HG03064 (cell line): ENCODE measurements around the gene SPTBN5.

Experiments used
- ATAC-seq: cut with Tn5 transposase; IDR thresholded peaks from one replicate; pipeline ENCODE4 v1.9.1; 2021; ENCODE audit warnings: low read depth; ENCODE audit not compliant: unreplicated experiment

SPTBN5 gene

DNA sequence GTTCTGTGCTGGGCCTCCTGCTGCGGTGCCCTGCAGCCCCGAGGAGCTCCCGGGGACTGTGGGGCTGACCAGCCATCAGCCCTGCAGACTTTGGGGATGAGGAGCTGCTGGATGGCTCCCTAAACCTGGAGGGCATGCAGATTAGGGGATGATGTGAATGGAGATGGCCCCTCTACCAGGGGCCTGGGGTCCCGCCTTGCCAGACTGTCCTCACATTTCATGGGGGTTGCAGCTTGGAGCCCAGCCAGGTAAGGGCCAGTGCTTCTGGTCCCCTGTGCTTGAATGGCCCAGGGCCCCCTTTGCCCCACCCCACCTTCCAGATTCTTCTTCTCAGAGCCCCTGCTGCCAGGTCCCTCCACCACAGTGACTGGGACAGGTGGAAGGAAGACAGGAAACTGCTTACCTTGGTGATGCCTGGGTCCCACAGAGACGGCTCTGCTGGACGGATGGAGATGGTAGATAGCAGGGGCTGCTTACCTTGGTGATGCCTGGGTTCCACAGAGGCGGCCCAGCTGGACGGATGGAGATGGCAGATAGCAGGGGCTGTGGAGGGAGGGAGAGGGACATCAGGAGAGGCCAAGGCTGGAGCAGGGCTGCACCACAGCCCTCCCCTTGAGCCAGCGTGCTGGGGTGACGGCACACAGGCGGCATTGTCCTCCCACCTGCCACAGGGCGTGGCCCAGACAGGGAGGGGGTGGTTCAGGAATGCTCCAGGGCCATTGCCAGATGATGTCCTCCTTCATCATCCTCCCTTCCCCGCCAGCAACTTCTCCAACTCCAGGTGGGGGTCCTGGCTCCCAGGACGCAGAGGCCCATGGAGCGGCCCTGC, at the start of gene SPTBN5:
Gene SPTBN5 (minus strand): TSS at position 632 of the 829 bp plus-strand sequence. CDS start 556 bp downstream, at position 76.
- no peak for ATAC-seq

DNA sequence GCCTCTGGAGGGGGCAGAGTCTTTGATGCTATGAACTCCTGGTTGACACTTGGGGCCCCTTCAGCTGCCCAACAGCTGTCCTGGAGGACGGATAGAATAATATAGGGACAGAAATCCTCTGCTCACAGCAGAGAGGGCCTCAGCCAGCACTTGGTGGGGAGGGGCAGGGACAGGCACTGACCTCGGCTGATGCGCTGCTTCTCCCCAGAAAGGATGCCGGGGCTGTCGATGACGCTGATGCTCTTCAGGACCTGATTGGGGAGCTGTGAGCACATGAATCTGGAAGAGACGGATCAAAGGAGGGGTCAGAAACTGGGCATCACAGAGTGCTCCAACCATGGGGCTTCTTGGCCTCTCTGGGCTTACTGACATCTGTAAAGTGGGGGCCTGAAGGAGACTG, 49.0 kb upstream of the SPTBN5 start:
- ATAC-seq = no peak

DNA sequence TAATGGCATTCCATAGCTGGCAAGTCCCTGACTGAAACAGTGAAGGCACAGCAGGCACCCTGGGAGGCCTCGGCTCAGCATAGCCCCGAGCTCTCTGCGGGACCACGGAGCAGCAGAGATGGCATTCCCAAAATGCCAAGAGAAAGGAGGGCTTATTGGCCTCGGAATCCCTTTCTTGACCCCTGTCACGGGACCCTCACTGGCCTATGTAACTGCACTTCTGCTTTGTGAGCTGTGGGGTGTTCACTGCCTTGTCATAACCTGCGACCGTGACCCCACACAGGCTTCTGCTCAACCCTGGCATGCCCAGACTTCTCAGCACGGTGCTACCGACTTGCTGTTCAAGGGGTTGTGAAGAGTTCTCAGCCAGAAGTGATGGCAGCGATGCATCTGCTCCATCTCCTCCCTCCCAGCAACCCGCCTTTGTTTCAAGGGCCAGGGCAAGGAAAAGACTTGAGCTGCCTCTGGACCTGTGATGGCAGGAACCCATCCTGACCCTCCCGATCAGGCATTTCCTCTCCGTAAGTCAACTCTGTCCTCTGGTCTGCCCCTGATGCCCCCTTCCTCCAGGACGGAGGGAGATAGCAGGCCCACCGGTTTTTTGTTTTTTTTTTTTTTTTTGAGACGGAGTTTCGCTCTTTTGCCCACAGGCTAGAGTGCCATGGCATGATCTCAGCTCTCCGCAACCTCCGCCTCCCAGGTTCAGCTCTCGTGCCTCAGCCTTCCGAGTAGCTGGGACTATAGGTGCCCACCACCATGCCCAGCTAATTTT, 48.0 kb upstream of the SPTBN5 start:
- ATAC-seq = no peak

DNA sequence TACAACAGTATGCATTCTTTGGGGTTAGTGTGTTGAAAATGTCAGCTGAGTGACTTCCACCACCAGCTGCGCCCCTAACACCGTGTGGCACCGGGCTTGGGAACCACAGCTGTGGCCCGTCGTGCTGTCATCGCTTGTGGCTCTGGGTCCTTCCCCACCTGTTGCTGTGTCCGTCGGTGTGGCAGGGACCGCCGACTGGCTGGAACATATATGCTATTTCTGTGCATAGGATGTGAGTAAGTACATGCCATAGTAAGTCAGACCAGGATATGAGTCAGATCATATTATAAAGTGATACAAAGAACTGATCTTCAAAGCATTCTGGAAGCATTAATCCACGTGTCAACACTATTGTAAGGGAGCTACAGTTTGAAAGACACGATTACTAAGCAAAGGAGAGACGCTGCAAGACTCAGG, 46.6 kb upstream of the SPTBN5 start:
- ATAC-seq = no peak

DNA sequence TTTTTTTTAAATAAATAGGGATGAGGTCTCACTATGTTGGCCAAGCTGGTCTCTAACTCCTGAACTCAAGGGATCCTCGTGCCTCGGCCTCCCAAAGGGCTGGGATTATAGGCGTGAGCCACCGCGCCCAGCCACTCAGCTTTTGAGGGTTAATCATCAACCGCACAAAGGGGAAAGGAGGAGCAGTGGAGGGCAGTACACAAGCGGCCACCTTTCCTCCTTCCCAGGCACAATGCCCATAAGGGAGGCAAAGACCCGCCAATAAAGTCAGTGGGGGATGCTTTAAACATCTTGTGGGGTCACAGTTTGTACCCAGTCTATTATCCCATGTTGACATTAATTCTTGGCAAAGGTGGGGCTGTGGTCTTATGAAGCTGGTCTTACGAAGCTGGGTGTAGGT, 46.1 kb upstream of the SPTBN5 start:
- ATAC-seq = no peak

DNA sequence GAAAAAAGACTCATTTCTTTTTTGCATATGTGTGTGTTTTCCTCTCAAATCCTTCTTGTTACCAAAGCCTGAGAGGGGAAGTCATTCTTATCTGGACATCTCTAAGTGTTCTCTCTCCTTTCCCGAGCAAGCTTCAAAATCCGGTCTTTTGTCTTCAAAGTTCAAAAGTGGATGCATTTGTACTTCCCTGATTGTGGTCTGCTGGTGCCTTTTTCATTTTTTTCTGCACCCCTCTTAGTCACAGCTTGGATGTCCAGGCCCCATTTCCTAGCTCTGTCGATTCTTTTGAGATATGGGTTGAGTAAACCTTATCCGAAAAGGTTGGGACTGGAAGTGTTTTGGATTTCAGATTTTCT, 43.7 kb upstream of the SPTBN5 start:
- ATAC-seq = no peak

DNA sequence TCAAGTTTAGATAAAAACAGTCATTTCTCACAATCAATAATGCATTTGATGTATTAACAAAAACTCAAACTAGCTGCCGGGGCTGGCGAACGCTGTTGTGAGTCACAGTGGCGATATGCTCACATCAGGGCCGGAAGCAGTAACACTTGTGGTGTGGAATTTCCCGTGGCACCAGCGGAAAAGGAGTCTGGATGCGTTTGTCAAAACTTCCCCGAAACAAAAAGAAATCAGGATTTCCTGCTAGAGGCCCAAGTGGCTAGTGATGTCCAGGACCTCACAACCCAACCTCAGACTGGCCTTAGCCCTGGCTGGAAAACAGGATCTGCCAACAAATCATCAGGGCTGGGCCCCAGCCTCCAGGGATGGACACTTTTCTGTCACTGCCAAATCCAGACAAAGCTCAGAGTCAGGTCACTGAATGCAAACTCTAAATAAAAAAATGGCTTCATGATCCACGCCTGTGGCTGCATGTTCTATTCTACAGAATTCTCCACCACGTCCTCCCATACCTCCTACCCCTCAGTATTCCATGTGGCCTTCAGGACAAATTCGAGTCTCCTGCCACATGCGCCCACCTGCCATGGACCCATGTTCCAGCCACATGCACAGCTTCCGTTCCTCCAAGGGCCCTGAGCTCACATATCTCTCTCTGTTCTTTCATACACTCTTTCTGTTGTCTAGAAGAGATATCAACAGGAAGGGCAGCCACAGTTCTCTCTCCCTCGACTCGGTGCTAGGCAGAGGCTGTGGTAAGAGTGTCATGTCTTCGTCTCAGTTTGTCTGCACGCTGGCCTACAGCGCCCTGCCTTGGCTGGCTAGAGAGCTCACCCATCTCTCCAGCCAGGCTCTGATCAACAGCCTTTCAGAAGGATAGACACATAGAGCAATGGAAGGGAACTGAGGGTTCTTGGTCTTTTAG, 43.1 kb upstream of the SPTBN5 start:
- ATAC-seq = no peak

DNA sequence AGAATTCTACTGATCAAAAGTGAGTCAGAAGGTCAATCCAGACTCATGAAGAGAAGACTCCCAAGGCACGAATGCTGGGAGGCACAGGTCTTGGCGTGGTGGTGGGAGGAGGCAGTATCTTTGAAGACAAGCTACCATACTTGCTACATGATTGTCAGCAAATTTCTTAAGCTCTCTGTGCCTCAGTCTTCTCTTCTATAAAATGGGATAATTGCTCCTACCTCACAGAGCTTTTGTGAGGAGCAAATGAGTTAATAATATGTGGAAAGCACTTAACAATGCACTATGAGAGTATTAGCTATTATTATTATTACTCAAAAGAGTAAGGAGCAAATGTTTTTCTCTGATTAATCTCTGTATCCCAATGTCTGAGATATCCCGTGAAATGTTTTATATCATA, 42.3 kb upstream of the SPTBN5 start:
- no peak for ATAC-seq

DNA sequence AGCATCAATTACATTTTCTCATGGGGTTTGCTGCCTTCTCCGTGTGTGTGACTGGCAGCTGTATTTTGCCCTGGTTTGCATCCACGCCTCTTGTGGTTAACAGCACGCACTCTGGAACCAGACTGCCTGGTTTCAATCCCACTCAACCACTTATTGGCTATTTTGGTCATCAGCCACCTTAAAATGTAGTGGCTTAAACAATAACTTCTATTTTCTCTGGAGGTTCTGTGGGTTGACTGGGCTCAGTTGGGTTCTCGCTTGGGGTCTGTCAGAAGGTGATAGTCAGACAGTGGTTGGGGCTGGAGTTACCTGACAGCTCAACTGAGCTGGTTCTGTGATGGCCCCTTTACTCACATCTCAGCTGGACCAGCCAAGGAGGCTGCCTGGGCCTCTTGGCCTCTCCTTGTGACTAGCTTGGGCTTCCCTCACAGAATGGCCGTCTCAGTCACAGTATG, 41.7 kb upstream of the SPTBN5 start:
- ATAC-seq = no peak

DNA sequence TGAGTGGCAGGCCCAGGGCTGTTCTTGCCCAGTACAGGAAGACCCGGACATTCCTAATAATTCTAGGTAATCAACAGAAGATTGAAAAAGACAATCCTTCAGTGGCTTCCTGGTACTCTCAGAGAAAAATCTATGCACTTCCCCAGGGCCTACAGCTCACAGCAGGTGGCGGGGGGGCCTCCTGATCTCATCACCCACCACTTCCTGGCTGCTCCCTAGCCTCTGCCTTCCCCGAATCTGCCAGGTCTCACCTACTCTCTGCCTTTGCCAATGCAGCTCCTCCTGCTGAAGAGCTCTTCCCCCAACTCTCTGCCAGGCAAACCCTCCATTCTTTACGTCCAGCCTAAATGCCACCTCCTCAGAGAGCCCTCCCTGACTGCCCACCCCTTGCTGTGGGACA, 41.0 kb upstream of the SPTBN5 start:
- no peak for ATAC-seq

DNA sequence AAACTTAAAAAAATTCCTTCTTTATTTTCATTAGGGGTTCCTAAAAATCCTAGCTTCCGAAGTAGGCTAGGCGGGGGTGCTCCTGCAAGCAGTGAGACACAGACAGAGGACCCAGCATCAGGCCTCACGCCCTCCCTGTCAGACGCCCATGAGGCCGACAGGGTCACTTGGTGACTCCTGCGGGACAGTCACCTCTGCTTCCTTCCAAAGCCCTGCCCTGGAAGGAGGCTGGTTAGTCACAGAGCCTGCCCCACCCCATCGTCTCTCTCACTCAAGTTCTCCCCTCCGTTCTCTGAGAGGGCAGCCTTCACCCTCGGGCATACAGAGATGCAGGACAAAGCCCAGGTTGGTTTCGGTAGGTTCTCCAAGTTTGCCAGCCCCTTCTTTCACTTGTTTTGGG, 39.9 kb upstream of the SPTBN5 start:
- ATAC-seq = no peak

DNA sequence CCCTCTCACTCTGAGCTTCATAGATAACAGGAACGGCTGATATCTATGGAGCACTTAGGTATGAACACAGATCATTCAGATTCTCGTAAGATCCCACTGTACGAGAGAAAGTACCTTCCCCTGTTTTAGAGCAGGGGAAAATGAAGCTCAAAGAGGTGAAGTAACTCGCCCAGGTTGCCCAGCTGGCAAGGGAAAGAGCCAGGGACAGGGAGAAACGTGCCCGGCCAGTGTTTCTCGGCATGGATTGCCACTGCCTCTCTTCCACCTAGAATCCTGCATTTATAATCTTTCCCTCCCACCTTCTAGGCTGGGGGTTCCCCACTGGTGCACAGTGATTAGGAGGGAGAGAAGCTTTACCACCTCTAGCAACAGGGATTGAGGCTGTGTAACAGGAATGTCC, 39.5 kb upstream of the SPTBN5 start:
- no peak for ATAC-seq

DNA sequence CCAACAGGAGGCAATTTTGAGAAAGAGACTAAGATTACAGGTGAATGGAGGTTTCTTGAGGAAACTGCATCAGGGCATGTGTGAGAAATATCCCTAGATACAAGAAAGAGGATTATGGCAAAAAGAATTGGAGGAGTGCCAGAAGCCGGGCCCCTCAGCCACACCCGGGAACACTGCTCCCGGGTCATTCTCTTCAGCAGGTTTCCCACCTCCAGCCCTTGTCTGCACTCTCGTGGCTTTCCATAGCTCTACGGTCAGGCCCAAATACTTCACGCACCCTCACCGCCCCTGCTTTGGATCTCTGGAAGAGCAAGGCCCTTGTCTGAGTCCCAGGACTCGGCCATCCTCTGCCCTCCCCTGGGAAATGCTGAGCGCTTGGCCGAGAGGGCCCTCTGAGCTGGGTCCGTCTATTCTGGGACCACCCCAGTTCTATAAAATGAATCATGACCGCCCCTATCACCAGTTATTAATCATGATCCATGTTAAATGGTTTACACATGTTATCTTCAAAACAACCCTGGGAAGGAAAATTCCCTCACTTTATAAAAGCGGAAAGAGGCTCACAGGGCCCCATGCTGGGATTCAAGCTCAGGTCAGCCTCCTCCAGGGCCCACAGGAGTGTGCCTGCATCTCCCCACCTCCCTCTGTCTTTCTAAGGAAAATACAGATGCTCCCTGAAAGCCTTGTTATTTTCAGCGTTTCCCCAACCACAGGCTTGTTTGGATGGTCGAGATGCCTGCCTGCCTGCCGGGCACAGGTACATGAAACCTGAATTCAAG, 38.8 kb upstream of the SPTBN5 start:
- ATAC-seq = no peak

DNA sequence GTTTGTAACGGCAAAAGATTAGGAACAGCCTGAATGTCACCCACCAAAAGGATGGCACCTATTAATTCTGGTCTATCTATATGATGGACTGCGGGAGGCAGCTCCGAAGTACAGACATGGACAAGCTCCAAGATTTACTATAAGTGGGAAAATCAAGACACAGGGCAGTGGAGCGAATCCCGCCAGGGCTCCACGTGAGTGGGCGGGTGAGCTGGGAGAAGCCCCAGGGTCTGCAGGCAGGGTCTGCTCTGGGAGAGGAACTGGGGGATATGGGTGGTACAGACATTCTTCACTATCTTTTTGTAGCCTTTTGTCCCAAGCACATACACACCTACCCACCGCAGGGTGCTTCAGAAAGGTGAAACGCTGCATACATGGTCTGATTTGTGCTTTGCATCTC, 38.2 kb upstream of the SPTBN5 start:
- no peak for ATAC-seq

DNA sequence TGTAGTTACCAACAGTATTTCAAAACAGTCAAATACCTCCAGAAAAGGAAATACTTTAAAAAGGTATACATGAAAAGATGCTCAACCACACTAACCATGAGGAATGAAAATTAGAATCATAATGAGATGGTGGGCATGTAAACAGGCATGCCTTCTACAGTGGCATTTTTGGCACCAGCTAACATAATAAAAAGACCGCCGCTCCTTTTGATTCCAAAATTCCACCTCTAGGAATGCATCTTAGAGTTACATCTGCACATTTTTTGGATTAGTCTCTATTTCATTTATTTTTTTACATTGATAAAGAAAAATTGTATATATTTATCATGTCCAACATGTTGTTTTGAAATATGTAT, 37.0 kb upstream of the SPTBN5 start:
- ATAC-seq = no peak

DNA sequence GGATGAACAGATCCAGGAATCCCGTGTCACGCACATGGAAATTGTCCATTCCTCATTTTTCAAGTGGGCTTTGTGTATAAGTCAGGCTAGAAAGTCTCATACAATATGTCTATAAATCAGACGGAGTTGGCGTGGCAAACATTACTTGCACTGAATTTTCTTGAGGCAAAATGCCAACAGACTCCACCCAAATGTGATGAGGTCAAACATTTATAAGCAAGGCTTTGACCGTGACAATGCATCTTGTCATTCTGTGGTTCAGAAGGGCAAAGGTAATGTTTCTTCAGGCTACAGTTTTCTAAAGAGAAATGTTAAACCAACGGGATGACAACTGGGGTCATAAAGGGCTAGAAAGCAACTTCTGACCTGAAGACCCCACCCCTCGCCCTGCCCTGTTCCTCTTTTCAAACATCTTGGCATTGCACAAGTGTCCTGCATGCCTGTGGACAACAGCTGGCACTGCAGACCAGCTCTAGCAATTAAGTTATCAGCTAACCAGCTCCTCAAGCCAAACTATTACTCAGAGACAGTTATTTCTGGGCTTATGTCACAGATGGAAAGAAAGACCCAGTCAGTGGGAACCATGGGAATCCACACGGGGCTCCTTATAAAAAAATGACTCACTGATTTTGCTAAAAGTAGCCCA, 36.5 kb upstream of the SPTBN5 start:
- no peak for ATAC-seq

DNA sequence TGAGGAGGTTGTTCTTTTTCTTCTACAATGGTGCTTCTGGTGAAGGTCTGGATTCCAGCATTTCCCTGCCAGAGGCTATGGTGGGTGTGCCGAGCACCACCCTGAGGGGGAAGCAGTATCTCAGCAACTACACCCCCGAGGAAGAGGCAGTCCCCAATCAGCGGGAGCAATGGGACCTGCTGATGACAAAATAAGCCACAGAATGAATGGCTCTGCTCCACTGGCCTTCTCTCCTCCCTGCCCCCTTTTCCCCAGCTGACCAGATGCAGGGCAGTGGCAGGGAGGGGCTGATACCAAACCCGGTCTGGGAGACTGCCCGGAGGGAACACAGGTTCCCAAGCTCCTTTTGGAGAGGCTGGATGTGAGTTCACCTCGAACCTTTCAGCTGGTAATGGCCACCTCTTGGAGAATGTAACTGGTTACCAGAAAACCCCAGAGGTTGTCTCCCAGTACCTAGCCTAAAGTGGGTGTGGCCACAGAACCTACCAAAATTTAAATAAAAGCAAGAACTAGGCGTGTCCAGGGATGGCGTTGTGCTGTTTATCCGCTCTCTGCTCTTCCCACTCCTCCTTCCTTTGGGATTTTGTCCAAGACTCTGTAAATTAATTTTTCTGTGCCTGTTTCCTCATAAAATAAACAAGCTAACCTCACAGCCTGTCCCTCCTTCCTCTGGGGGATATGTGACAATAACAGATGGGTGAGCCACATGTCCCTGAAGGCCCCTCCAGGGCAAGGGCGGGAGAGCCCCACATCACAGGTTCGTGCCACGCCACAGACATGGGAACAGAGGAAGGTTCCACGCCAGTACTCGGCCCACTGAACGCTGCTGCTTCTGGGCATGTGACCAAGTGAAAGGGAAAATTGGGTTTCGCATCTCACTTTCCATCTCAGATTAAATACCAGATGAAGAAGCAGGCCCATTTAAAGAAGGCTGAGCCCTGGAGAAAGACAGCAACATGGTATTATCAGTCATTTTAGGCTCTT, 35.1 kb upstream of the SPTBN5 start:
- peak; percentile 75 for ATAC-seq

DNA sequence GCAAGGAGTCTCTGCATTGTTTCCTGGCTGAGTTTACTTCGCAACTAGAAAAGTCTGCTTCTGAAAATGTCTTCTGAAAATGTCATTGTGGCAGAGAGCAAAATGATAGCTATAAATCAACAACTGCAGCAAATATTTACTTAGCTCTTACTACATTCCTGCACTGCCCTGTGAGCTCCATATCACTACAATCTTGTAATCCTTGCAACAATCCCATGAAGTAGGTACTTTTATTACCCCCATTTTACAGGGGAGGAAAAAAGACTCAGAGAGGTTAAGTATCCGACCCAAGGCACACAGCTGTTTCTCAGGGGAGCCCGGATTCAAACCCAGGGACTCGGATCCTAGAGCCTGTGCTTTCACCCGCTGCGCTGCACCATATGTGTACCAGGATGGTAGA, 34.2 kb upstream of the SPTBN5 start:
- no peak for ATAC-seq

DNA sequence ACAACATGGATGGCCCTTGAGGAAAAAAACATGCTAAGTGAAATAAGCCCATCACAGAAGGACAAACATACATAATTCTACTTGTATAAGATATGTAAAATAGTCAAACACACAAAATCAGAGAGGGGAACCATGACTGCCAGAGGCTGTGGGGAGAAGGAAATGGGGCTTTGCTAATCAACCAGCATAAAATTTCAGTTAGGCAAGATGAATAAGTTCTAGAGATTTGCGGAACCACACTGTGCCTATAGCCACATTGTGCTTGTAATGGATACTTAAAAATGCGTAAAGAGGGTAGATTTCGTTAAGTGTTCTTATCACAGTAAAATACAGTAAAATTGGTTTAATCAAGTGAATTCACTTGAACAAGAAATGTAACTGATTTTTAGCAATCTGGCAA, 33.7 kb upstream of the SPTBN5 start:
- no peak for ATAC-seq
